ENCODE measurements around the gene PRDM5. TPM values are rescaled to one million over a fixed set of nuclear protein-coding genes. Genes with fewer than 3 reads are reported as not detected.

PRDM5 gene
- total RNA-seq, 1 experiment from 2014 or later, result 0.85 TPM

GRCh38 chr4:120842031-120842430, 80.5 kb downstream of the PRDM5 start:
- CTCF ChIA-PET, result no interaction called here
- Histone ChIP-seq H3K27me3 (ENCODE audit: insufficient read depth, low read depth) (no peaks in the 10 kb centered on the region), H3K9me3 (ENCODE audit: insufficient read depth, low read depth) (no peaks in the 10 kb centered on the region), H4K20me1 (ENCODE audit: insufficient read depth) (peaks cover 4% of the 10 kb centered on the region; the same call in 1 of the 2 replicates), H3K79me2 (ENCODE audit: low read depth) (no peaks in the 10 kb centered on the region), H3K36me3 (ENCODE audit: low read depth) (no peaks in the 10 kb centered on the region), H3F3A (ENCODE audit: insufficient read depth, low read depth) (no peaks in the 10 kb centered on the region), H3K27ac (no peak overlapping the region), H3K4me1 (replicated peaks; ENCODE audit: insufficient read depth) (no peaks in the 10 kb centered on the region), H3K9me2 (ENCODE audit: insufficient read depth) (no peaks in the 10 kb centered on the region), H3K4me3 (no peak overlapping the region), H2AFZ (no peak overlapping the region), H3K4me2 (no peak overlapping the region)
- intact Hi-C loops (cut with micrococcal nuclease; ENCODE audit: unreplicated experiment), result no loop called here
- POLR2A ChIA-PET (ENCODE audit: unreplicated experiment), result no interaction called here
- no peak for DNase-seq
- no TSS peak for BruUV-seq (replicated peaks)
- TF ChIP-seq CTCF (conservative IDR thresholded peaks at IDR 0.05), result no peak
- no peak for TF ChIP-seq EZH2 (IDR thresholded peaks at IDR 0.05; ENCODE audit: low read depth)

GRCh38 chr4:120841580-120841979, 80.9 kb downstream of the PRDM5 start:
- TF ChIP-seq CTCF (conservative IDR thresholded peaks at IDR 0.05) (no peak), EZH2 (IDR thresholded peaks at IDR 0.05; ENCODE audit: low read depth) (no peak)
- H3F3A ChIP-seq (ENCODE audit: insufficient read depth, low read depth), result no peaks in the 10 kb centered on the region
- H3K9me2 ChIP-seq (ENCODE audit: insufficient read depth), result no peaks in the 10 kb centered on the region
- DNase-seq, result no peak
- ChIA-PET POLR2A (ENCODE audit: unreplicated experiment) (no interaction called here), CTCF (no interaction called here)
- H3K36me3 ChIP-seq (ENCODE audit: low read depth), result no peaks in the 10 kb centered on the region
- no peaks in the 10 kb centered on the region for H3K79me2 ChIP-seq (ENCODE audit: low read depth)
- no peak overlapping the region for H2AFZ ChIP-seq
- H3K4me2 ChIP-seq, result no peak overlapping the region
- intact Hi-C loops (cut with micrococcal nuclease; ENCODE audit: unreplicated experiment), result no loop called here
- H3K27me3 ChIP-seq (ENCODE audit: insufficient read depth, low read depth), result no peaks in the 10 kb centered on the region
- no peaks in the 10 kb centered on the region for H3K4me1 ChIP-seq (replicated peaks; ENCODE audit: insufficient read depth)
- H3K4me3 ChIP-seq, result no peak overlapping the region
- H4K20me1 ChIP-seq (ENCODE audit: insufficient read depth), result peaks cover 4% of the 10 kb centered on the region; the same call in 1 of the 2 replicates
- H3K27ac ChIP-seq, result no peak overlapping the region
- H3K9me3 ChIP-seq (ENCODE audit: insufficient read depth, low read depth), result no peaks in the 10 kb centered on the region
- BruUV-seq (replicated peaks), result no TSS peak

GRCh38 chr4:120839974-120840751, 82.4 kb downstream of the PRDM5 start:
- no peak overlapping the region for H3K27ac ChIP-seq
- ChIA-PET CTCF (no interaction called here), POLR2A (ENCODE audit: unreplicated experiment) (no interaction called here)
- H4K20me1 ChIP-seq (ENCODE audit: insufficient read depth), result peaks cover 4% of the 10 kb centered on the region; the same call in 1 of the 2 replicates
- no peak overlapping the region for H3K4me3 ChIP-seq
- H3K9me3 ChIP-seq (ENCODE audit: insufficient read depth, low read depth), result no peaks in the 10 kb centered on the region
- BruUV-seq (replicated peaks), result no TSS peak
- no peak for TF ChIP-seq EZH2 (IDR thresholded peaks at IDR 0.05; ENCODE audit: low read depth)
- TF ChIP-seq CTCF (conservative IDR thresholded peaks at IDR 0.05), result no peak
- no peaks in the 10 kb centered on the region for H3K27me3 ChIP-seq (ENCODE audit: insufficient read depth, low read depth)
- H3K9me2 ChIP-seq (ENCODE audit: insufficient read depth), result no peaks in the 10 kb centered on the region
- H3K36me3 ChIP-seq (ENCODE audit: low read depth), result no peaks in the 10 kb centered on the region
- no peaks in the 10 kb centered on the region for H3F3A ChIP-seq (ENCODE audit: insufficient read depth, low read depth)
- intact Hi-C loops (cut with micrococcal nuclease; ENCODE audit: unreplicated experiment), result no loop called here
- H3K79me2 ChIP-seq (ENCODE audit: low read depth), result no peaks in the 10 kb centered on the region
- no peak overlapping the region for H2AFZ ChIP-seq
- H3K4me2 ChIP-seq, result no peak overlapping the region
- DNase-seq, result no peak
- H3K4me1 ChIP-seq (replicated peaks; ENCODE audit: insufficient read depth), result no peaks in the 10 kb centered on the region
